Kidney capillary endothelial cell (primary cell): ENCODE results near the gene PDSS1.
A peak's percentile ranks its signal among the peaks of the same experiment; 100 is the strongest.
"Not testable (repeated sequence)": the region's sequence is repeated elsewhere in the genome, so short reads cannot be mapped to it uniquely, and the experiment has no call there.

ENCODE experiments used
- DNase-seq: peaks from one replicate; pipeline ENCODE4 v3.0.0-alpha.2; 2018; ENCODE audit warnings: low spot score

PDSS1 gene

DNA sequence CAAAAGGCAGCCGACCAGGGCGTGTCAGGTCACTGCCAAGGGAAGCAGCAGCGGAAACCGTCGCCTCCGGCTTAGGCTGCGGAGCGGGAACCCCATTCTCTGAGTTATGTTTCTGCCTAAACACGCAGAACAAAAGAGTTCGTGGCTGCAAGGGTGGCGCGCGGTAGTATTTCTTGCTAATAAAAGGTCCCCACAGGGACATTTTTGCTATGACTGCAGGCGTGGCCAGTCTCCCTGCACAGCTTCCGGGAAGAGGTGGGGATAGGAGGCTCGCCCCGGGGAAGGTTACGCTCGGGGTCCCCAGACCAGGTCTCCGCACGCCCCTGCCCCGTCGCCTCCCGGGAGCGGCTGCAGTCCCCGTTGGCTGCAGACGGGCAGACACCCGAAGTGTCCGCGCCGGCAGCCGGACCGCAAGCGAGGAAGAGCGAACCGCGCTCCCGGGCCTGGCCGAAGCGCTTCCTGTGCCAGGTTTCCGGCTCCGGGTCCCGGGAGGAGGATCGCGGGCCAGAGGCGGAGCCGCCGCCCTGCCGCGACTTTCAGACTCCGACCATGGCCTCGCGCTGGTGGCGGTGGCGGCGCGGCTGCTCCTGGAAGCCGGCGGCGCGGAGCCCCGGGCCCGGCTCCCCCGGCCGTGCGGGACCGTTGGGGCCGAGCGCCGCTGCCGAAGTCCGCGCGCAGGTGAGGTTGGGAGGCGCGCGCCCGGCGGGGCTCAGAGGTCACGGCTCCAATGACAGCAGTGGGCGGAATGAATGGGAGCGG, at the start of gene PDSS1:
Gene PDSS1 (plus strand): TSS at position 539 of the 759 bp plus-strand sequence. CDS start 11 bp downstream, at position 550.
- DNase-seq: peak; percentile 65

DNA sequence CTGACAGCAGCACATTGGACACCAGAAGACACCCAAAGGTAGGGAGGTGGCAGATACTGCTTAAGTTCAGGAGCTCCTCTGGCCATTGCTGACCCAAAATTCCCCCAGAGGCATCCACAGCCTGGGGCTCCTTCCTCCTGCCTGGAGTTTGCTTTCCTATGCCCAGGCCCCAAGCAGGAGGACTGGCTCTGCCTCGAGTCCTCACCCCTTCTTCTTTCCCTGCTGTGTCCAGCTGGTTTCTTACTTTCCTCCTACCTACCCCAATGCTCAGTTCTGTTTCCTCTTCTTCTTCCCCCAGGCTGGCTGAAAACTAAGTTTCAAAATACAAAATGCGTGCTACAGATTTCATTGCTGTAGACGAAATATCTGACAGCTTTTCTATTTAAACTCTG, 49.3 kb upstream of the PDSS1 start:
- not testable (repeated sequence) for DNase-seq

GRCh38 chr10:26650406-26650805, 47.1 kb upstream of the PDSS1 start:
- DNase-seq: no peak

DNA sequence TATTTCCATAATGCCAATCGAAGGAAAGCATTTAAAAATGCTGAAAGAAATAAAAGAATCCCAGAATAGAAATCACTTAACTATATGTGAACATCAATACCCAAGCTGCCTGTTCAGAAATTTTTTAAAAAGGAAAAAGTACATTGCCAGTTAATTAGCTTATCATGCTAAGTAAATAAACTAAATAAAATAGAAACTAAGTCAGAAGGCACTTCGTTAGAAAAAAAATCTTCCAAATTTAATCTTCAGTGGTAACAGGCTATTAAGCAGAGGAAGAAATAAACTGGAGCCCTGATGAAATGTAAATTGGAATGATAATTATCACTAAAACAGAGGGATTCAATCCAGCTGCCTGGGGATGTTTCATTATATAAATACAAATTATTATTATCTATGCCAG, 46.0 kb upstream of the PDSS1 start:
- not testable (repeated sequence) for DNase-seq

DNA sequence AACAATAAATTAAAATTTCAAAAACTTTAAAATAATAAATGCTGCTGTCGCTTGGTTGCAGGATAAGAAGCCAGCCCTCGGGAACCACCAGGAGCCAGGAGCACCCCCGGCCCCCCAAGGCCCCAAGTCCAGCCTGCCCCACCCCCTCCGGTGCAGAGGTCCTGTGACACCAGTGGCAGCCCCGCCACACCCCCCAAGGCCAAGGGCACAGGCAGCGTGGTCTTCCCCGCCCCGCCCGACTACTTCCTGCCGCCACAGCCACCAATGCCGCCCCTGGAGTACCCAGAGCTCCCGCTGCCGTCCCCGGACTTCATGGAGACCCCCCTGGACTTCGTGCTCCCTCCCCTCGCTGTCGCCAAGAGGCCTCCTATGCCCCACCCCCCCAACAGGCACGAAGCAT, 44.5 kb upstream of the PDSS1 start:
- DNase-seq: no peak

GRCh38 chr10:26655746-26656145, 41.8 kb upstream of the PDSS1 start:
- DNase-seq: no peak

- DNase-seq: no peak
These were observed 34.6 kb upstream of the PDSS1 start for GRCh38 chr10:26662864-26663263.

GRCh38 chr10:26665080-26666048, 32.1 kb upstream of the PDSS1 start:
- DNase-seq: no peak

DNA sequence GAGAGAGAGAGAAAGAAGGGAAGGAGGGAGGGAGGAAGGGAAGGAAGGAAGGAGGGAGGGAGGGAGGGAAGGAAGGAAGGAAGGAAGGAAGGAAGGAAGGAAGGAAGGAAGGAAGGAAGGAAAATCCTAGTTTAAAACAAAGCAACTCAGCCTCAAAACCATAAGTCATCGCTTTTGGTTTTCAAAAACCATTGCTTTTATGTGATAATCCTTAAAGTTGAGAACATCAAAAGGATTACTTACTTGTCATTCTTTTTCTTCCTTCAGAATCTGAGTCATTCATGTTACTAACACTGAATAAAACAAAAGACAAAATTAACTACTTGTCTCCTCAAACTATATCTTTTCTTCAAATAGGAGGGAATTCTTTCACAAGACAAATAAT, 21.6 kb upstream of the PDSS1 start:
- DNase-seq: no peak

DNA sequence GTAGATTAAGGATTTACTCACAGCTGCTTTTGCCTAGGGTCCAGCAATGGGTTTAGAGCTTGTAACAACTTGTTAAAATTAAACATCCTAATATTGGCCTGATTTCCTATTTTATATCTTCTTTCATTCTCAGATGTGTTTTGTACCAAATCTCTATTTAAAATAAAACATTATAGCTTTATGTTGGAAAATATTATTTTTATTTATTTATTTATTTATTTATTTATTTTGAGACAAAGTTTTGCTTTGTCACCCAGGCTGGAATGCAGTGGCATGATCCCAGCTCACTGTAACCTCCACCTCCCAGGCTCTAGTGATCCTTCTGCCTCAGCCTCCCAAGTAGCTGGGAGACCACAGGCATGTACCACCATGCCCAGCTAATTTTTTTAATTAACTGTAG, 17.9 kb upstream of the PDSS1 start:
- no peak for DNase-seq

- no peak for DNase-seq
These were observed 16.4 kb upstream of the PDSS1 start for GRCh38 chr10:26681076-26681475.

GRCh38 chr10:26681971-26682370, 15.5 kb upstream of the PDSS1 start:
- DNase-seq: peak; percentile 23

DNA sequence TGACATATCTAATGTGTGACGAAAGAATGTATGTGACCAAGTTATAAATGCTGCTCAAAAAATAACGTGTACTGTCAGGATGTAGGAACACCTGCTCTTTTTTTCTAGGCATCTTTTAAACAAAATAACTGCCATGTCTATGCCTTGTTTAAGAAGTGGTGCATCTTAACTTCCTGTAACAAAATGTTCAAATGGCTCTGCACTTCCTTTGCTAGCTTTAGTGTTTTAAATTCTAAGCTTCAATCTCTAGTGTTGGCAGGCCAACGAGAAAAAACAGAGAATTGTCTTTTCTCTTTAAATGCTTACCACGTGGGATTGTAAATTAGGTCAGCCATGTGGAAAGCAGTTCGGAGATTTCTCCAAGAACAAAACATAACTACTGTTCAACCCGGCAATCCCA, 14.6 kb upstream of the PDSS1 start:
- DNase-seq: no peak

DNA sequence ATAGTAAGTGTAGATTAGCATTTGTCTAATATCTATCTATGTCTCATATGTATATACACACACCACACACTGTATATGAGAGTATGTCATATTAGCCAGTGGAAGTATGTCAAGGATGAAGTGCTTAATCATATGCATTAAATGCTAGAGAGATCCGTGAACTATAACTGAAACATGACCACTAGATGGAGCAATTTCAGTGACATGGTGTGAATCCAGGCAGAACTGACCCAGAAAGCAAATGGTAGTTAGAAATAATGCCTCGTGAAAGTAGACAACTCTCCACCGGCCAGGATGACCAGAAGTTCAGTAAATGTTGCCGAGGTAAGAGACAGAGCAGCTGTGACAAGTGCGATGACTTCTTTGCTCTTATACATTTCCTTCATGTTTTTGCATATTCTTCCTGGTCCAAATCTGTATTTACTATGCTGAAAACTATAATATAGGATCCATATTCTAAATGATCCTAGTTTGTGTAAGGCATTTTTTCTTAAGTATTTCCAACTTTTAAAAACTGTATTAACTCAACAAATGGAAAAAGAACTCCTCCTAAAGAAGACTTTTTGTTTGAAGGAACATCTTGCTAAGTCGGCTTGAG, 12.7 kb upstream of the PDSS1 start:
- peak; percentile 26 for DNase-seq

- DNase-seq: no peak
These were observed 12.1 kb upstream of the PDSS1 start for GRCh38 chr10:26685441-26685840.

GRCh38 chr10:26689399-26689798, 8.1 kb upstream of the PDSS1 start:
- no peak for DNase-seq

DNA sequence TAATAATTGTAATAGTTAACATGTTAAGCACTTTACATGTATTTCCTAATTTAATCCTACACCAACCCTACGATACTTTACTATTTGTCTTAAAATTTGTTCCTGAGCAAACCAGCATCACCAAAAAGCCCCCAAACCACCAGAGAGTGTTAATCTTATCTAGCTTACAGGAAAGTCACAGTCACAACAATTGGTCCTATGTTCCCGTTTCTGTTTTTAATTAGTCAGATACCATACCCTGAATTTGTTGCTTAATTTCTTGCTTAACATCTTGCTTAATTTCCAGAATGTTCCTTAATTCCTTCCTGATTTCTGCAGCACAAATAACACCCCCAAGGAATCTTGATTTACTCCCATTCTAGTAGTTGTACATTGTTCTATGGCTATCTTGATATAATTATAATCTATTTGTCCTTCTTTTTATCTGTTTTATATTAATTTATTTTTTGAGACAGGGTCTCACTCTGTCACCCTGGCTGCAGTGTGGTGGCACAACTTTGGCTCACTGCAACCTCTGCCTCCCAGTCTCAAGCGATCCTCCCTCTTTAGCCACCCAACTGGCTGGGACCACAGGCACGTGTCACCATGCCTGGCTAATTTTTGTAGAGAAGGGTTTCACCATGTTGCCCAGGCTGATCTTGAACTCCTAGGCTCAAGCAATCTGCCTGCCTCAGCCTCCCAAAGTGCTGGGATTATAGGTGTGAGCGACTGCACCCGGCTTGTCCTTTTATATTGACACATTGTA, 6.6 kb upstream of the PDSS1 start:
- no peak for DNase-seq

GRCh38 chr10:26694536-26694935, 3.0 kb upstream of the PDSS1 start:
- DNase-seq: not testable (repeated sequence)

- no peak for DNase-seq
These were observed 727 bp upstream of the PDSS1 start for GRCh38 chr10:26696786-26697162.

DNA sequence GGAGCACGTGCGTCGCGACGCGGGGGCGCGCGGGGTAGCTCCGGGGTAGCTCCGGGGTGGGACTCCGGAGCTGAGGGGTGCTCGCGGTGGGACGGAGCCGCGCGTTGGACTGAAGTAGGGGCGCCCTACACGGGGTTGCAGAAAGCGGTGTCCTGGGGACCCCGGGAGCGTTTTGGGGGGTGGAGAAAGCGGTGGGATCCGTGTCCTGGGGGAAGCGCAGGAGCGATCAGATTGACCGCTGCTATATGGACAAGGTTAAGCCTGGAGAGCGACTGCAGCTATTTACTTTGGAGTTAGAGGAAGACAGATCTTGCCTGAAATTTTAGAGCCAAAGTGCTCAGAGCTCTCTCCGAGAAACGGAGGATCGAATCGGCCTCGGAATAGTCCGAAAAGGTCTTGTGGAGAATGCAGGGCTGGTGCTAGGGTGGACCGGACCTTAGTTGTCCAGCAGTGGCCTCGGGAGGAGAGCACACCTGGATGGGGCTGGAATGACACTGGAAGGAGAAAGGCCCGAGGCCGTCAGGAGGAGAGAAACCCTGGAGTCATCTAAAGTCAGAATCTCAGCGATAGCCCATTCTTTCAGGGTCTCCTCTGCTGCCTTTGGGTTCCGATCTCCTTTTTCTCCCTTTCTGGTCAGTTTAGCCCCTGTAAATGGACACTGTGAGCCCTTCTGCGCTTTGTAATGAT, 564 bp downstream of the PDSS1 start:
- DNase-seq: peak; percentile 6

DNA sequence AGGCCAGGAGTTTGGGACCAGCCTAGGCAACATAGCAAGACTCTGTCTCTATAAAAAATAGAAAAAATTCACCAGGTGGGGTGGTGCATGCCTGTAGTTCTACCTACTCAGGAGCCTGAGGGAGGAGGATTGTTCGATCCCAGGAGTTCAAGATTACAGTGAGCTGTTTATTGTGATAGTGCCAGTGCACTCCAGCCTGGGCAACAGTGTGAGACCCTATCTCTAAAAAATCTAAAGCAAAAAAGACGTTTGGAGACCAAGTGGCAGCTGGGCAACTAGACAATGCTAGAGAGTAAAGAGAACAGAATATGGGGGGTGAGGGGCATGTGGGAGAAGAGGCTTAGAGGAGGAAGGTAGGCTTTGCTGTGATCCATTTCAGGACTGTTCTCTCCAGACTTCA, 1.4 kb downstream of the PDSS1 start:
- no peak for DNase-seq
